Liver (tissue), 3 donors: ENCODE results near the gene PARN.
"Not testable (repeated sequence)": the region's sequence is repeated elsewhere in the genome, so short reads cannot be mapped to it uniquely, and the experiment has no call there.

ENCODE experiments used
- ATF3 ChIP-seq: IDR thresholded peaks from 2 replicates; pipeline ENCODE4 v1.6.1; 2016; ENCODE audit warnings: antibody characterized with exemption
- EGR1 ChIP-seq, 2 donors: IDR thresholded peaks; 2 replicates each; pipeline ENCODE4 v1.6.1; 2016 to 2018; ENCODE audit warnings: antibody characterized with exemption in 2 of 2, low read depth in 2 of 2
- JUND ChIP-seq, 2 donors: IDR thresholded peaks; 2 replicates each; pipeline ENCODE4 v1.6.1; 2016; ENCODE audit warnings: antibody characterized with exemption in 2 of 2
- MAX ChIP-seq: IDR thresholded peaks from 2 replicates; pipeline ENCODE4 v1.6.1; 2016; ENCODE audit warnings: antibody characterized with exemption
- RAD21 ChIP-seq, 2 donors: IDR thresholded peaks; 2 replicates each; pipeline ENCODE4 v1.6.1; 2016; ENCODE audit warnings: antibody characterized with exemption in 2 of 2, mild to moderate bottlenecking in 2 of 2
- TAF1 ChIP-seq: conservative IDR thresholded peaks from 2 replicates; pipeline ENCODE4 v1.6.1; 2016; ENCODE audit warnings: antibody characterized with exemption, mild to moderate bottlenecking
- TF ChIP-seq, protein P1 (sequence below): fragments of 150-350 bp; IDR thresholded peaks from 2 replicates; pipeline ENCODE4 v1.5.1; 2017; ENCODE audit warnings: improper control_type of control experiment, low read depth, low read length; ENCODE audit not compliant: missing input control
- TF ChIP-seq, protein P2 (sequence below): IDR thresholded peaks from 2 replicates; pipeline ENCODE4 v1.6.1; 2016; ENCODE audit warnings: antibody characterized with exemption, mild to moderate bottlenecking
- donor health status: healthy.
- donor health status: healthy.

DNA sequence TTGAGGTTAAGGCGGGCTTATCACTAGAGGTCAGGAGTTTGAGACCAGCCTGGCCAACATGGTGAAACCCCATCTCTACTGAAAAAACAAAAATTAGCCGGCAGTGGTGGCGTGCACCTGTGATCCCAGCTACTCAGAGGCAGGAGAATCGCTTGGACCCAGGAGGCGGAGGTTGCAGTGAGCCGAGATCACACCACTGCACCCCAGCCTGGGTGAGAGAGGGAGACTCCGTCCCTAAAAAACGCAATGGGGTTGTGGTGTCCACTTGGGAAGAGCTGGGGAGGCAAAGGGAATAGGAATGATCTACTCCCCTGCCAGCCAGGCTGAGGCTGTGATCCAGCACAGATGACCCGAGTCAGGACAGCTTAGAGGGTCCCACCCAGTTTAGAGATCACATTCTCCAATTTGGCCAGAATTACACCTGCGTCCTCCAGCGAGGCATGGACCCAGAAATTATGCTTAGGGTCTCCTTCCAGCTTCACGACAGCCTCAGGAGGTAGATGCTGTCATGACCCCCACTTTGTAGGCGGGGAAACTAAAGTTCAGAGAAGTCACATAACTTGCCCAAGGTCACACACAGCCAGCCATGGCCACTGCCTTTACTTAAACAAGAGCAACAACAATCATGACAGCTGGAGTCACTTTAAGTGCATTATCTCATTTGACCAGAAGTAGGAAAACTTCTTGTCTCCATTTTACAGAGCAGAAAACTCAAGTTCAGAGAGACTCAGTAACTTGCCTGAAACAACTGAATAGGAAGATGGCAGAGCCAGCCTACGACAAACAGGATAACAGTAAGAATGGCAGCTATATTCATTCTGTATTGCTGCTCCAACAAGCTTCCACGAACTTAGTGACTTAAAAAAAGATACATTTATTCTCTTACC lies 227.7 kb downstream of the PARN start:
- TF ChIP-seq, protein P1, sequence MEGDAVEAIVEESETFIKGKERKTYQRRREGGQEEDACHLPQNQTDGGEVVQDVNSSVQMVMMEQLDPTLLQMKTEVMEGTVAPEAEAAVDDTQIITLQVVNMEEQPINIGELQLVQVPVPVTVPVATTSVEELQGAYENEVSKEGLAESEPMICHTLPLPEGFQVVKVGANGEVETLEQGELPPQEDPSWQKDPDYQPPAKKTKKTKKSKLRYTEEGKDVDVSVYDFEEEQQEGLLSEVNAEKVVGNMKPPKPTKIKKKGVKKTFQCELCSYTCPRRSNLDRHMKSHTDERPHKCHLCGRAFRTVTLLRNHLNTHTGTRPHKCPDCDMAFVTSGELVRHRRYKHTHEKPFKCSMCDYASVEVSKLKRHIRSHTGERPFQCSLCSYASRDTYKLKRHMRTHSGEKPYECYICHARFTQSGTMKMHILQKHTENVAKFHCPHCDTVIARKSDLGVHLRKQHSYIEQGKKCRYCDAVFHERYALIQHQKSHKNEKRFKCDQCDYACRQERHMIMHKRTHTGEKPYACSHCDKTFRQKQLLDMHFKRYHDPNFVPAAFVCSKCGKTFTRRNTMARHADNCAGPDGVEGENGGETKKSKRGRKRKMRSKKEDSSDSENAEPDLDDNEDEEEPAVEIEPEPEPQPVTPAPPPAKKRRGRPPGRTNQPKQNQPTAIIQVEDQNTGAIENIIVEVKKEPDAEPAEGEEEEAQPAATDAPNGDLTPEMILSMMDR = not testable (repeated sequence)
- not testable (repeated sequence) for TF ChIP-seq ATF3; EGR1 (IDR thresholded peaks at IDR 0.05; ENCODE audit: low read depth in 2 of 2); JUND (IDR thresholded peaks at IDR 0.05); MAX; TAF1; RAD21 (IDR thresholded peaks at IDR 0.05)
- TF ChIP-seq, protein P2, sequence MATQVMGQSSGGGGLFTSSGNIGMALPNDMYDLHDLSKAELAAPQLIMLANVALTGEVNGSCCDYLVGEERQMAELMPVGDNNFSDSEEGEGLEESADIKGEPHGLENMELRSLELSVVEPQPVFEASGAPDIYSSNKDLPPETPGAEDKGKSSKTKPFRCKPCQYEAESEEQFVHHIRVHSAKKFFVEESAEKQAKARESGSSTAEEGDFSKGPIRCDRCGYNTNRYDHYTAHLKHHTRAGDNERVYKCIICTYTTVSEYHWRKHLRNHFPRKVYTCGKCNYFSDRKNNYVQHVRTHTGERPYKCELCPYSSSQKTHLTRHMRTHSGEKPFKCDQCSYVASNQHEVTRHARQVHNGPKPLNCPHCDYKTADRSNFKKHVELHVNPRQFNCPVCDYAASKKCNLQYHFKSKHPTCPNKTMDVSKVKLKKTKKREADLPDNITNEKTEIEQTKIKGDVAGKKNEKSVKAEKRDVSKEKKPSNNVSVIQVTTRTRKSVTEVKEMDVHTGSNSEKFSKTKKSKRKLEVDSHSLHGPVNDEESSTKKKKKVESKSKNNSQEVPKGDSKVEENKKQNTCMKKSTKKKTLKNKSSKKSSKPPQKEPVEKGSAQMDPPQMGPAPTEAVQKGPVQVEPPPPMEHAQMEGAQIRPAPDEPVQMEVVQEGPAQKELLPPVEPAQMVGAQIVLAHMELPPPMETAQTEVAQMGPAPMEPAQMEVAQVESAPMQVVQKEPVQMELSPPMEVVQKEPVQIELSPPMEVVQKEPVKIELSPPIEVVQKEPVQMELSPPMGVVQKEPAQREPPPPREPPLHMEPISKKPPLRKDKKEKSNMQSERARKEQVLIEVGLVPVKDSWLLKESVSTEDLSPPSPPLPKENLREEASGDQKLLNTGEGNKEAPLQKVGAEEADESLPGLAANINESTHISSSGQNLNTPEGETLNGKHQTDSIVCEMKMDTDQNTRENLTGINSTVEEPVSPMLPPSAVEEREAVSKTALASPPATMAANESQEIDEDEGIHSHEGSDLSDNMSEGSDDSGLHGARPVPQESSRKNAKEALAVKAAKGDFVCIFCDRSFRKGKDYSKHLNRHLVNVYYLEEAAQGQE = not testable (repeated sequence)
